ENCODE measurements around the gene PIGL. TPM values are rescaled to one million over a fixed set of nuclear protein-coding genes. Genes with fewer than 3 reads are reported as not detected.

PIGL gene
- total and polyA plus RNA-seq, 2 experiments from 2014 or later, result 32.9 to 47.3 TPM

MicroRNA genes within 50 kb of the gene (microRNA counts, 767-probe panel; counts per million panel counts)
- not detected for microRNA hsa-miR-1288

Small RNAs within 50 kb of the gene (microRNA-seq; reads per million reads assigned to microRNA genes)
- not detected for gene MIR1288

Small RNAs within 50 kb of the gene (small RNA-seq; reads per million reads assigned to genes)
- gene MIR1288 (ENCODE audit: low replicate concordance), result not detected

Other genes starting within 250 kb of the PIGL start
- gene ZSWIM7, start 217.5 kb upstream of the PIGL start, total RNA-seq (2014; rRNA removed; shearing (Covaris generic)), result 16.3 and 17.5 TPM in 2 replicates
- 48.0 and 50.4 TPM in 2 replicates for gene ZSWIM7, start 217.5 kb upstream of the PIGL start, polyA plus RNA-seq (2016; fragmentation: Nextera tagmentation; extraction: Ambion mirVana)
- 92.2 and 93.5 TPM in 2 replicates for gene TTC19, start 217.4 kb upstream of the PIGL start, total RNA-seq (2014; rRNA removed; shearing (Covaris generic))
- gene TTC19, start 217.4 kb upstream of the PIGL start, polyA plus RNA-seq (2016; fragmentation: Nextera tagmentation; extraction: Ambion mirVana), result 23.1 and 30.3 TPM in 2 replicates
- gene NCOR1, start 1.7 kb upstream of the PIGL start, total RNA-seq (2014; rRNA removed; shearing (Covaris generic)), result 79.3 and 102 TPM in 2 replicates
- 93.4 and 132 TPM in 2 replicates for gene NCOR1, start 1.7 kb upstream of the PIGL start, polyA plus RNA-seq (2016; fragmentation: Nextera tagmentation; extraction: Ambion mirVana)
- 300 and 312 TPM in 2 replicates for gene CENPV, start 136.3 kb downstream of the PIGL start, total RNA-seq (2014; rRNA removed; shearing (Covaris generic))
- 139 and 149 TPM in 2 replicates for gene CENPV, start 136.3 kb downstream of the PIGL start, polyA plus RNA-seq (2016; fragmentation: Nextera tagmentation; extraction: Ambion mirVana)
- gene UBB, start 163.9 kb downstream of the PIGL start, total RNA-seq (2014; rRNA removed; shearing (Covaris generic)), result 812 and 871 TPM in 2 replicates
- gene UBB, start 163.9 kb downstream of the PIGL start, polyA plus RNA-seq (2016; fragmentation: Nextera tagmentation; extraction: Ambion mirVana), result 1,581 and 1,692 TPM in 2 replicates
- gene TRPV2, start 198.4 kb downstream of the PIGL start, total RNA-seq (2014; rRNA removed; shearing (Covaris generic)), result 1.6 and 3.2 TPM in 2 replicates
- 1.7 and 3.7 TPM in 2 replicates for gene TRPV2, start 198.4 kb downstream of the PIGL start, polyA plus RNA-seq (2016; fragmentation: Nextera tagmentation; extraction: Ambion mirVana)